HEK293T (cell line): Measurements from ENCODE around the gene MCRIP2.
"Not testable (repeated sequence)": the region's sequence is repeated elsewhere in the genome, so short reads cannot be mapped to it uniquely, and the experiment has no call there.

Experiments
- CTCF ChIA-PET: fragments of 350-600 bp; formaldehyde crosslinking; extraction: SDS; loops from one replicate; lab custom pipeline; 2021; ENCODE audit warnings: antibody characterized with exemption, inconsistent platforms; lab: Yijun Ruan, JAX
- POLR2A ChIA-PET: fragments of 350-600 bp; formaldehyde crosslinking; extraction: SDS; loops from one replicate; lab custom pipeline; 2020; ENCODE audit warnings: antibody characterized with exemption, inconsistent platforms; lab: Yijun Ruan, JAX
- DNase-seq: peaks from one replicate; pipeline ENCODE4 v3.0.0; 2012; ENCODE audit warnings: mixed read lengths; ENCODE audit errors: extremely low spot score
- ARNT ChIP-seq: fragments of 450-650 bp; IDR thresholded peaks from 2 replicates; pipeline ENCODE4 v1.6.1; 2017; ENCODE audit warnings: mild to moderate bottlenecking
- BHLHE40 ChIP-seq: fragments of 450-650 bp; IDR thresholded peaks from 2 replicates; pipeline ENCODE4 v1.6.1; 2016; ENCODE audit warnings: mild to moderate bottlenecking, moderate library complexity, borderline replicate concordance
- CTBP1 ChIP-seq: fragments of 450-650 bp; IDR thresholded peaks from 2 replicates; pipeline ENCODE4 v1.6.1; 2016; ENCODE audit warnings: borderline replicate concordance
- ELF4 ChIP-seq: fragments of 450-650 bp; IDR thresholded peaks from 2 replicates; pipeline ENCODE4 v1.6.1; 2017; ENCODE audit warnings: antibody characterized with exemption
- FOXA1 ChIP-seq: fragments of 450-650 bp; IDR thresholded peaks from 2 replicates; pipeline ENCODE4 v1.6.1; 2016; ENCODE audit warnings: mild to moderate bottlenecking
- FOXK2 ChIP-seq: fragments of 450-650 bp; IDR thresholded peaks from 2 replicates; pipeline ENCODE4 v1.6.1; 2016; ENCODE audit warnings: mild to moderate bottlenecking
- FOXM1 ChIP-seq: fragments of 450-650 bp; IDR thresholded peaks from 2 replicates; pipeline ENCODE4 v1.6.1; 2017; ENCODE audit warnings: mild to moderate bottlenecking, borderline replicate concordance
- HDGF ChIP-seq: fragments of 450-650 bp; IDR thresholded peaks from 2 replicates; pipeline ENCODE4 v1.6.1; 2017; ENCODE audit warnings: antibody characterized with exemption, borderline replicate concordance
- L3MBTL2 ChIP-seq: fragments of 450-650 bp; conservative IDR thresholded peaks from 2 replicates; pipeline ENCODE4 v1.6.1; 2016; ENCODE audit warnings: mild to moderate bottlenecking
- LEF1 ChIP-seq: fragments of 450-650 bp; IDR thresholded peaks from 2 replicates; pipeline ENCODE4 v1.6.1; 2017; ENCODE audit warnings: mild to moderate bottlenecking, borderline replicate concordance
- NFRKB ChIP-seq: fragments of 450-650 bp; IDR thresholded peaks from 2 replicates; pipeline ENCODE4 v1.6.1; 2016; ENCODE audit warnings: mild to moderate bottlenecking, moderate library complexity
- SP1 ChIP-seq: fragments of 450-650 bp; IDR thresholded peaks from 2 replicates; pipeline ENCODE4 v1.6.1; 2017
- SUZ12 ChIP-seq: fragments of 450-650 bp; IDR thresholded peaks from 2 replicates; pipeline ENCODE4 v1.6.1; 2016; ENCODE audit warnings: mild to moderate bottlenecking
- TARDBP ChIP-seq: fragments of 450-650 bp; IDR thresholded peaks from 2 replicates; pipeline ENCODE4 v1.6.1; 2016
- ZNF384 ChIP-seq: fragments of 450-650 bp; IDR thresholded peaks from 2 replicates; pipeline ENCODE4 v1.6.1; 2016
- TF ChIP-seq, protein P1 (sequence below): fragments of 450-650 bp; IDR thresholded peaks from 2 replicates; pipeline ENCODE4 v1.6.1; 2016

The MCRIP2 gene

DNA sequence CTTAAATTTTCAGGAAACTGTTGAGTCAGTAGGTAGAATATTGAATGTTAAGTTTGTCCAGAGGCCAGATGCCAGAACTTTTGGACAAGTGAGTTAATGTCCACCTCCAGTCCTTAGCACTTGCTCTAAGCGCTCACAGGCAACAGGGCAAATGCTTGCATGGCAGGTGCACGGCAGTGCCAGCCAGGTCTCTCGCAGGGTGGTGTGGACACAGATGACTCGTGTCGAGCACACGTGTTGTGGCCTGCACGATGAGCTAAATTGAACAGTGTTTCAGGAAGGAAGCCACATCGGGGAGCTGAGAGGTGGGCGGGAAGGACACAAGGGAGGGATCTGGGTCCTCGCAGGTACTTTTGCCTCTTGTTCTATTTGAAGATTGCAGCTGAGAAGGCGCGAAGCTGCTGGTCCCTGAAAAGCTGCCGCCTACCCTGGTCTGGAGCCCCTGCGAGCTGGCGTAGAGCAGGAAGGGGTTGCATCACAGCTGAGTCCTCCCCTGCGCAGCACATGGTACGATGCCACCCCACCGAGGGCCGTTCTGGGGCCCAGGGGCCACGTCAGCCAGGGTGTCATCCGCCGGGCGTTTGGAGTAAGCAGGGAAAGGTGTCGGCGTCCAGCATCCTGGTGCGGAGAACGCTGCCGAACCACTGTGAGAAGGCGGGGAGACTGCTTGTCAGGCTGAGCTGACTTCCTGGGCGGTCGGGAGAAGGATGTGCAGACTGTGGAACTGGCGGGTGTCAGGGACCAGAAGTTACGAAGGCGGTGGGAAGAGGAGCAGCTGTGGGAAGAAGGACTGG, 45.5 kb upstream of the MCRIP2 start:
- CTCF ChIA-PET = interaction anchor here (0.7 kb wide), 1 partner anchor 540 kb away, joined by 7 read pairs; no protein-coding TSS in a partner anchor
- POLR2A ChIA-PET = no interaction called here
- no peak for TF ChIP-seq BHLHE40
- DNase-seq = no peak

- TF ChIP-seq ZNF384 = no peak
- no peak for TF ChIP-seq ELF4
- TF ChIP-seq FOXK2 = no peak
- no peak for TF ChIP-seq ARNT
- TF ChIP-seq LEF1 = no peak
- no peak for TF ChIP-seq SP1
- TF ChIP-seq FOXA1 = no peak
- TF ChIP-seq CTBP1 = no peak
- TF ChIP-seq TARDBP = no peak
- TF ChIP-seq L3MBTL2 = no peak
- no peak for TF ChIP-seq SUZ12
- no peak for TF ChIP-seq HDGF
- TF ChIP-seq BHLHE40 = no peak
- TF ChIP-seq, protein P1, sequence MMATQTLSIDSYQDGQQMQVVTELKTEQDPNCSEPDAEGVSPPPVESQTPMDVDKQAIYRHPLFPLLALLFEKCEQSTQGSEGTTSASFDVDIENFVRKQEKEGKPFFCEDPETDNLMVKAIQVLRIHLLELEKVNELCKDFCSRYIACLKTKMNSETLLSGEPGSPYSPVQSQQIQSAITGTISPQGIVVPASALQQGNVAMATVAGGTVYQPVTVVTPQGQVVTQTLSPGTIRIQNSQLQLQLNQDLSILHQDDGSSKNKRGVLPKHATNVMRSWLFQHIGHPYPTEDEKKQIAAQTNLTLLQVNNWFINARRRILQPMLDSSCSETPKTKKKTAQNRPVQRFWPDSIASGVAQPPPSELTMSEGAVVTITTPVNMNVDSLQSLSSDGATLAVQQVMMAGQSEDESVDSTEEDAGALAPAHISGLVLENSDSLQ = no peak
- TF ChIP-seq FOXM1 = no peak
- TF ChIP-seq NFRKB = no peak
- CTCF ChIA-PET = no interaction called here
- no peak for DNase-seq
- POLR2A ChIA-PET = no interaction called here
These were observed 44.9 kb upstream of the MCRIP2 start for GRCh38 chr16:596736-597060.

DNA sequence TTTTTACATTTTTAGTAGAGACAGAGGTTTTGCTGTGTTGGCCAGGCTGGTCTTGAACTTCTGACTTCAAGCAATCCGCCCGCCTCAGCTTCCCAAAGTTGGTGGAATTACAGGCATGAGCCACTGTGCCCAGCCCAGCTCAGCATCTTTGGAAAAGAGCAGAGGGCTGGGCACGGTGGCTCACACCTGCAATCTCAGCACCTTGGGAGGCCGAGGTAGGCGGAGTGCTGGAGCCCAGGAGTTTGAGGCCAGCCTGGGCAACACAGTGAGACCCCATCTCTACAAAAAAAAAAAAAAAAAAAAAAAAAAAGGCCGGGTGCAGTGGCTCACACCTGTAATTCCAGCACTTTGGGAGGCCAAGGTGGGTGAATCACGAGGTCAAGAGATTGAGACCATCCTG, 44.0 kb upstream of the MCRIP2 start:
- POLR2A ChIA-PET, CTCF ChIA-PET, DNase-seq: not testable (repeated sequence)

DNA sequence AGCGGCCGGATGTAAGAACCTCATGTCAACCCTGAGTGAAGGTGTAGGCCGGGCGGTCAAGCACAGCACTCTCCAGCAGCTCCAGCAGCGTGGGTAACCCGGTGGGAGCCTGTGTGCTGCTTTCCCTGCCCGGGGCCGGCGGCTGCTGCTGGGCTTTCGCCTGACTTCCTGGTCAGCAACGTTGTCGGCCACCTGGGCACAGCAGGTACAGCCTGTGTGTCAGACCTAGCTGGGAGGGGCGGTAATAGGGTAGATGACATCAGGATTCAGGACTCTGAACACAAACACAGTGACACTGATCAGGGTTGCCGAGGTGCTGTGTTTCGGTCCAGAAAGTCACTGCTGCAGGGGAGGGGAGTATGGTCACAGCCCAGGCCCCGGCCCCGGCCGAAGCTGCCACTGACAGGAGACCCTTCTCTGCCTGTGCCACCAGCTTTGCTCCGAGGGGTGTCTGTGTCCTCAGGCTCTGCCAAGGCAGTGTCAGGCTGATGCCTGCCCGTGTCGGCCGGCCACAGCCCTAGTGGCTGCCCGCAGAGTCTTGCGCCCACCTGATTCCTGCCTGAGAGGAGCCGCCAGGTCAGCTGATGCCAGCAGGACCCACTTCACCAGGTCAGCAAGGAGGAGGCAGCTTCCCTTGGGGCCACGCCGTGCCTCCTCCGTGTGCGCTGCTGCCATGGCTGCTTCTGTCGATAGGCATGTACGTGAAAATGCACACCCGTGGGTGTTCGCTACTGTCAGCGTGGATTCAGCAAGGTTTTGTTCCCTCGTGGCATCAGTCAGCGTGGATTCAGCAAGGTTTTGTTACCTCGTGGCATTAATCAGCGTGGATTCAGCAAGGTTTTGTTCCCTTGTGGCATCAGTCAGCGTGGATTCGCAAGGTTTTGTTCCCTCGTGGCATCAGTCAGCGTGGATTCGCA, 42.5 kb upstream of the MCRIP2 start:
- POLR2A ChIA-PET = interaction anchor here (1.6 kb wide), 1 partner anchor 49 kb away, joined by 3 read pairs; no protein-coding TSS in a partner anchor
- DNase-seq = no peak
- no peak for TF ChIP-seq FOXA1
- TF ChIP-seq HDGF = no peak
- CTCF ChIA-PET = no interaction called here

GRCh38 chr16:600781-601180, 40.8 kb upstream of the MCRIP2 start:
- no peak for TF ChIP-seq ELF4
- no peak for TF ChIP-seq FOXA1
- DNase-seq = no peak
- ChIA-PET CTCF (interaction anchor here (0.8 to 1.8 kb wide), 3 partner anchors 9 to 211 kb away, joined by 3 to 5 read pairs (median 3); no protein-coding TSS in a partner anchor), POLR2A (interaction anchor here (0.8 to 1.6 kb wide), 4 partner anchors 10 to 47 kb away, joined by 3 to 6 read pairs (median 4); partner anchors contain the start of gene METTL26)

- no peak for TF ChIP-seq FOXA1
- no peak for TF ChIP-seq SUZ12
- TF ChIP-seq BHLHE40 = no peak
- ChIA-PET POLR2A (no interaction called here), CTCF (no interaction called here)
- DNase-seq = no peak
These were observed 37.7 kb upstream of the MCRIP2 start for GRCh38 chr16:603933-604332.

- ChIA-PET POLR2A (no interaction called here), CTCF (no interaction called here)
- no peak for DNase-seq
- TF ChIP-seq FOXK2 = no peak
- no peak for TF ChIP-seq TARDBP
- no peak for TF ChIP-seq SP1
- TF ChIP-seq BHLHE40 = no peak
- no peak for TF ChIP-seq CTBP1
- no peak for TF ChIP-seq NFRKB
- no peak for TF ChIP-seq ZNF384
- TF ChIP-seq LEF1 = no peak
- no peak for TF ChIP-seq ARNT
- TF ChIP-seq, protein P1 = no peak
- TF ChIP-seq FOXM1 = no peak
- TF ChIP-seq L3MBTL2 = no peak
- no peak for TF ChIP-seq HDGF
- no peak for TF ChIP-seq ELF4
- no peak for TF ChIP-seq SUZ12
- no peak for TF ChIP-seq FOXA1
These were observed 34.8 kb upstream of the MCRIP2 start for GRCh38 chr16:606656-607307.
